ENCODE data around the gene MYD88.

GRCh38 chr3:38109580-38110313 lies 28.7 kb upstream of the MYD88 start:
- TF ChIP-seq JUND (IDR thresholded peaks at IDR 0.05) (no peak), CTCF (IDR thresholded peaks at IDR 0.05; ENCODE audit: low read depth, low read length, missing input control) (no peak), RXRA (IDR thresholded peaks at IDR 0.05) (no peak), MAX (IDR thresholded peaks at IDR 0.05) (no peak), YY1 (IDR thresholded peaks at IDR 0.05) (no peak), ATF3 (IDR thresholded peaks at IDR 0.05) (no peak)

Measured in liver (tissue), 3 donors.